ENCODE data around the gene TNS4.

GRCh38 chr17:40550608-40551007 lies 49.2 kb upstream of the TNS4 start:
- TF ChIP-seq EZH2 (IDR thresholded peaks at IDR 0.05; ENCODE audit: insufficient read depth, poor library complexity, severe bottlenecking), result no peak
- no peak for TF ChIP-seq EZH2phosphoT487 (IDR thresholded peaks at IDR 0.05; ENCODE audit: insufficient read depth, low read depth)

Measured in GM23248 (cell line).